HCT116 (cell line): ENCODE measurements around the gene ACRV1. TPM values are rescaled to one million over a fixed set of nuclear protein-coding genes. Genes with fewer than 3 reads are reported as not detected.
"Not testable (repeated sequence)": the region's sequence is repeated elsewhere in the genome, so short reads cannot be mapped to it uniquely, and the experiment has no call there.

Experiments used
- ATAC-seq: fragments of 200-7000 bp; cut with Tn5 transposase; 2 replicates; pipeline ENCODE4 v1.9.1; 2020; ENCODE audit warnings: mild to moderate bottlenecking, moderate library complexity
- BruUV-seq: library from RNA; stranded (reverse); fragments of 400-500 nt; replicated peaks from 2 replicates; lab custom pipeline; 2021; lab: Mats Ljungman, UMichigan
- CTCF ChIA-PET: fragments of 300-600 bp; sonication (Branson Sonifier 250); formaldehyde crosslinking; loops from one replicate; lab custom pipeline; 2021; ENCODE audit warnings: antibody characterized with exemption; lab: Charles Lee
- POLR2A ChIA-PET: fragments of 300-600, 350-600 bp; sonication (Branson Sonifier 250); formaldehyde crosslinking; loops from one replicate; lab custom pipeline; 2021; ENCODE audit warnings: antibody characterized with exemption; lab: Charles Lee
- RAD21 ChIA-PET, 2 experiments: fragments of 300-600 bp; sonication (Branson Sonifier 250); formaldehyde crosslinking; loops; one replicate each; lab custom pipeline; 2023; ENCODE audit warnings: low total read pairs in 2 of 2; ENCODE audit not compliant: uncharacterized antibody in 2 of 2, unreplicated experiment in 2 of 2, low non-redundant PET in 1 of 2; lab: Charles Lee
- DNase-seq: peaks from one replicate; pipeline ENCODE4 v3.0.0-alpha.2; 2010; ENCODE audit warnings: low read depth, low spot score
- H2AFZ ChIP-seq: fragments of 200-600 bp; shearing (Covaris generic), sonication (generic); 2 replicates; pipeline ENCODE4 v1.6.1; 2017; ENCODE audit warnings: low read depth, mixed run types, mixed read lengths, antibody characterized with exemption, low read length; ENCODE audit not compliant: poor library complexity, severe bottlenecking
- H3K27ac ChIP-seq: 2 replicates; pipeline ENCODE4 v1.5.1; 2012; ENCODE audit warnings: low read depth, low read length
- H3K27me3 ChIP-seq: fragments of 200-600 bp; sonication (generic); 2 replicates; pipeline ENCODE4 v1.6.1; 2016; ENCODE audit warnings: mixed run types, low read length, mixed read lengths; ENCODE audit not compliant: insufficient read depth
- H3K36me3 ChIP-seq, 2 experiments: fragments of 200-500 bp in 1 of 2; fragments of 200-600 bp in 1 of 2; sonication (Bioruptor generic) in 1 of 2; sonication (generic) in 1 of 2; 2 replicates each; pipeline versions ENCODE4 v1.5.1 to v1.6.1; 2014 to 2016; ENCODE audit warnings: low read length in 2 of 2, inconsistent platforms in 1 of 2, mixed read lengths in 1 of 2, mixed run types in 1 of 2; ENCODE audit not compliant: insufficient read depth in 2 of 2, control insufficient read depth in 1 of 2
- H3K4me1 ChIP-seq, 2 experiments: fragments of 200-600 bp in 1 of 2; sonication (generic) in 1 of 2; 2 replicates each; pipeline versions ENCODE4 v1.5.1 to v1.6.1; 2012 to 2017; ENCODE audit warnings: low read length in 2 of 2, inconsistent platforms in 1 of 2, mild to moderate bottlenecking in 1 of 2, mixed read lengths in 1 of 2, mixed run types in 1 of 2, moderate library complexity in 1 of 2; ENCODE audit not compliant: insufficient read depth in 2 of 2, control insufficient read depth in 1 of 2
- H3K4me2 ChIP-seq: fragments of 200-600 bp; sonication (generic); 2 replicates; pipeline ENCODE4 v1.6.1; 2017; ENCODE audit warnings: mixed run types, low read length, mixed read lengths
- H3K4me3 ChIP-seq, 2 experiments: fragments of 200-600 bp in 1 of 2; sonication (generic) in 1 of 2; replicated peaks in 1 of 2; 2 replicates each; pipeline ENCODE4 v1.5.1; 2011 to 2016; ENCODE audit warnings: low read length in 2 of 2, control low read depth in 1 of 2, low read depth in 1 of 2, mild to moderate bottlenecking in 1 of 2, mixed read lengths in 1 of 2, mixed run types in 1 of 2
- H3K79me2 ChIP-seq: fragments of 200-600 bp; sonication (generic); 2 replicates; pipeline ENCODE4 v1.6.1; 2017; ENCODE audit warnings: mild to moderate bottlenecking, mixed run types, low read length, moderate library complexity, mixed read lengths; ENCODE audit not compliant: insufficient read depth
- H3K9ac ChIP-seq: fragments of 200-600 bp; sonication (generic); 2 replicates; pipeline ENCODE4 v1.6.1; 2016; ENCODE audit warnings: low read length, mixed read lengths
- H3K9me2 ChIP-seq: fragments of 200-600 bp; sonication (generic), shearing (Covaris generic); 2 replicates; pipeline ENCODE4 v1.6.1; 2017; ENCODE audit warnings: mixed run types, mild to moderate bottlenecking, moderate library complexity; ENCODE audit not compliant: insufficient read depth
- H3K9me3 ChIP-seq, 2 experiments: fragments of 200-500 bp in 1 of 2; fragments of 200-600 bp in 1 of 2; sonication (Bioruptor generic) in 1 of 2; sonication (generic) in 1 of 2; 2 replicates each; pipeline ENCODE4 v1.6.1; 2014 to 2017; ENCODE audit warnings: low read length in 2 of 2, mixed read lengths in 2 of 2, inconsistent platforms in 1 of 2, low read depth in 1 of 2, mild to moderate bottlenecking in 1 of 2, mixed run types in 1 of 2, moderate library complexity in 1 of 2; ENCODE audit not compliant: control insufficient read depth in 1 of 2, insufficient read depth in 1 of 2
- H4K20me1 ChIP-seq: fragments of 200-600 bp; sonication (generic), shearing (Covaris generic); 2 replicates; pipeline ENCODE4 v1.6.1; 2017; ENCODE audit warnings: mixed run types, mild to moderate bottlenecking, moderate library complexity; ENCODE audit not compliant: insufficient read depth
- ATF3 ChIP-seq: IDR thresholded peaks from 2 replicates; pipeline ENCODE4 v1.6.1; 2012
- CBX3 ChIP-seq: IDR thresholded peaks from 2 replicates; pipeline ENCODE4 v1.6.1; 2012; ENCODE audit warnings: low read depth
- CEBPB ChIP-seq: IDR thresholded peaks from 2 replicates; pipeline ENCODE4 v1.6.1; 2012; ENCODE audit warnings: low read depth
- CTCF ChIP-seq, 3 experiments: fragments of 200-600 bp in 1 of 3; sonication (generic) in 1 of 3; IDR thresholded peaks in 2 of 3; conservative IDR thresholded peaks in 1 of 3; 2 replicates each; pipeline ENCODE4 v1.5.1; 2012 to 2017; ENCODE audit warnings: low read depth in 2 of 3, low read length in 2 of 3, antibody characterized with exemption in 1 of 3, borderline replicate concordance in 1 of 3, control low read depth in 1 of 3, mild to moderate bottlenecking in 1 of 3, mixed read lengths in 1 of 3, mixed run types in 1 of 3, moderate library complexity in 1 of 3; ENCODE audit not compliant: insufficient read depth in 1 of 3
- EGR1 ChIP-seq: IDR thresholded peaks from 2 replicates; pipeline ENCODE4 v1.6.1; 2012; ENCODE audit warnings: low read depth
- EZH2 ChIP-seq: fragments of 200-600 bp; sonication (generic); IDR thresholded peaks from 2 replicates; pipeline ENCODE4 v1.6.1; 2017; ENCODE audit warnings: antibody characterized with exemption, mixed run types
- EZH2phosphoT487 ChIP-seq: fragments of 200-600 bp; IDR thresholded peaks from 2 replicates; pipeline ENCODE4 v1.6.1; 2018; ENCODE audit warnings: antibody characterized with exemption, borderline replicate concordance
- FOSL1 ChIP-seq: IDR thresholded peaks from 2 replicates; pipeline ENCODE4 v1.6.1; 2012; ENCODE audit warnings: low read depth
- JUND ChIP-seq: IDR thresholded peaks from 2 replicates; pipeline ENCODE4 v1.6.1; 2012
- MAX ChIP-seq: IDR thresholded peaks from 2 replicates; pipeline ENCODE4 v1.6.1; 2012
- POLR2AphosphoS5 ChIP-seq: IDR thresholded peaks from 2 replicates; pipeline ENCODE4 v1.6.1; 2011; ENCODE audit warnings: mild to moderate bottlenecking, low read depth, low read length, moderate library complexity
- SIN3A ChIP-seq: IDR thresholded peaks from 2 replicates; pipeline ENCODE4 v1.6.1; 2012; ENCODE audit warnings: low read depth
- TCF7L2 ChIP-seq: IDR thresholded peaks from 2 replicates; pipeline ENCODE4 v1.7.0; 2011; ENCODE audit warnings: borderline replicate concordance, inconsistent platforms; ENCODE audit not compliant: insufficient read depth, insufficient read length; ENCODE audit errors: extremely low read depth
- YY1 ChIP-seq: IDR thresholded peaks from 2 replicates; pipeline ENCODE4 v1.6.1; 2011; ENCODE audit warnings: low read length, low read depth, moderate library complexity, mild to moderate bottlenecking; ENCODE audit not compliant: insufficient replicate concordance; ENCODE audit errors: extremely low read depth
- ZBTB33 ChIP-seq: IDR thresholded peaks from 2 replicates; pipeline ENCODE4 v1.6.1; 2011; ENCODE audit warnings: mild to moderate bottlenecking, low read length, moderate library complexity; ENCODE audit not compliant: insufficient replicate concordance; ENCODE audit errors: extremely low read depth
- ZFX ChIP-seq: fragments of 450-650 bp; IDR thresholded peaks from 2 replicates; pipeline ENCODE4 v1.6.1; 2017
- ZNF274 ChIP-seq: fragments of 200-500 bp; sonication (Bioruptor generic); IDR thresholded peaks from 2 replicates; pipeline ENCODE4 v1.6.1; 2014; ENCODE audit warnings: mild to moderate bottlenecking, low read depth, low read length, inconsistent platforms
- intact Hi-C: fragments of 100-400 bp; cut with micrococcal nuclease; formaldehyde crosslinking; loops from 2 replicates; pipeline ENCODE4 v1.10.0; 2022
- total RNA-seq: library from RNA; stranded (reverse); gene quantifications from one replicate; pipeline ENCODE4 v1.2.1, GENCODE V29; 2021; ENCODE audit not compliant: unreplicated experiment

ACRV1 gene
- total RNA-seq, 1 experiment from 2014 or later, result not detected

GRCh38 chr11:125720781-125721180, 40.1 kb upstream of the ACRV1 start:
- CTCF ChIA-PET, result no interaction called here
- ATAC-seq (no peak), DNase-seq (no peak)
- Histone ChIP-seq H3K9me3 (no peaks in the 10 kb centered on the region), H3K27ac (no peak overlapping the region), H3K9me2 (no peaks in the 10 kb centered on the region), H3K27me3 (peaks cover 57% of the 10 kb centered on the region), H2AFZ (no peak overlapping the region), H3K9ac (no peak overlapping the region), H3K4me1 (no peaks in the 10 kb centered on the region), H3K4me2 (no peak overlapping the region), H3K36me3 (no peaks in the 10 kb centered on the region), H3K79me2 (no peaks in the 10 kb centered on the region), H4K20me1 (no peaks in the 10 kb centered on the region), H3K4me3 (no peak overlapping the region)
- TF ChIP-seq SIN3A (no peak), POLR2AphosphoS5 (no peak), EGR1 (no peak), FOSL1 (no peak), ZFX (no peak), YY1 (no peak), ZNF274 (no peak), CEBPB (no peak), CBX3 (no peak), MAX (no peak), TCF7L2 (no peak), ZBTB33 (no peak), JUND (no peak), EZH2 (no peak), EZH2phosphoT487 (no peak), CTCF (IDR thresholded peaks at IDR 0.05 in 2 of 3, conservative IDR thresholded peaks at IDR 0.05 in 1 of 3; ENCODE audit: borderline replicate concordance in 1 of 3, insufficient read depth in 1 of 3, low read depth in 2 of 3, low read length in 2 of 3) (no peak), ATF3 (no peak)
- POLR2A ChIA-PET, result no interaction called here
- no TSS peak for BruUV-seq
- RAD21 ChIA-PET, result no interaction called here
- intact Hi-C loops, result no loop called here

GRCh38 chr11:125704686-125705085, 24.0 kb upstream of the ACRV1 start:
- H3K36me3 ChIP-seq, H3K9me3 ChIP-seq, ATAC-seq, BruUV-seq, H3K9me2 ChIP-seq, CTCF ChIA-PET, RAD21 ChIA-PET, H3K4me1 ChIP-seq, H3K4me2 ChIP-seq, H3K27ac ChIP-seq, POLR2A ChIA-PET, intact Hi-C loops, H2AFZ ChIP-seq, H3K79me2 ChIP-seq, H3K9ac ChIP-seq, H3K27me3 ChIP-seq, DNase-seq, H4K20me1 ChIP-seq, H3K4me3 ChIP-seq: not testable (repeated sequence)
